GM18951 (cell line): Measurements from ENCODE around the gene ELAVL4.
"Not testable (repeated sequence)": the region's sequence is repeated elsewhere in the genome, so short reads cannot be mapped to it uniquely, and the experiment has no call there.

Source experiments
- POLR2A ChIP-seq: IDR thresholded peaks from 4 replicates; pipeline ENCODE4 v1.6.1; 2011; ENCODE audit warnings: mild to moderate bottlenecking; ENCODE audit not compliant: insufficient read length, insufficient read depth; ENCODE audit errors: extremely low read depth
- in situ Hi-C: fragments of 300-500 bp; cut with MboI; formaldehyde crosslinking; loops from one replicate; pipeline ENCODE4 v1.12.0; 2022; ENCODE audit warnings: low sequenced_read_pairs, mixed read lengths, inconsistent platforms; ENCODE audit not compliant: unreplicated experiment

ELAVL4 gene

GRCh38 chr1:50139339-50140181 is 30.8 kb downstream of the ELAVL4 start:
- no peak for TF ChIP-seq POLR2A
- in situ Hi-C loops = no loop called here

- in situ Hi-C loops = no loop called here
- TF ChIP-seq POLR2A = no peak
These were observed 31.4 kb downstream of the ELAVL4 start for GRCh38 chr1:50140182-50140447.

GRCh38 chr1:50147191-50147850 is 38.6 kb downstream of the ELAVL4 start:
- TF ChIP-seq POLR2A = no peak
- in situ Hi-C loops = no loop called here

GRCh38 chr1:50148142-50148923 is 39.6 kb downstream of the ELAVL4 start:
- TF ChIP-seq POLR2A = no peak
- in situ Hi-C loops = no loop called here

GRCh38 chr1:50152236-50152635 is 43.5 kb downstream of the ELAVL4 start:
- in situ Hi-C loops = no loop called here
- no peak for TF ChIP-seq POLR2A

- in situ Hi-C loops = no loop called here
- no peak for TF ChIP-seq POLR2A
These were observed 46.8 kb downstream of the ELAVL4 start for GRCh38 chr1:50155541-50155940.

- TF ChIP-seq POLR2A = no peak
- in situ Hi-C loops = no loop called here
These were observed 47.7 kb downstream of the ELAVL4 start for GRCh38 chr1:50156241-50157010.

- TF ChIP-seq POLR2A = no peak
- in situ Hi-C loops = no loop called here
These were observed 48.7 kb downstream of the ELAVL4 start for GRCh38 chr1:50157306-50157941.

GRCh38 chr1:50158421-50158820 is 49.7 kb downstream of the ELAVL4 start:
- TF ChIP-seq POLR2A = no peak
- in situ Hi-C loops = no loop called here

GRCh38 chr1:50163680-50164079 is 55.0 kb downstream of the ELAVL4 start:
- in situ Hi-C loops = no loop called here
- no peak for TF ChIP-seq POLR2A

- in situ Hi-C loops = not testable (repeated sequence)
These were observed 57.6 kb downstream of the ELAVL4 start for GRCh38 chr1:50166351-50166750.

GRCh38 chr1:50172299-50172698 is 63.6 kb downstream of the ELAVL4 start:
- no peak for TF ChIP-seq POLR2A
- in situ Hi-C loops = no loop called here

GRCh38 chr1:50174101-50174500 is 65.4 kb downstream of the ELAVL4 start:
- TF ChIP-seq POLR2A = no peak
- in situ Hi-C loops = no loop called here
